SK-N-MC (cell line): ENCODE data around the gene RGSL1.

ENCODE experiments used
- EZH2 ChIP-seq: fragments of 200-600 bp; sonication (generic); IDR thresholded peaks from one replicate; pipeline ENCODE4 v1.6.1; 2017; ENCODE audit warnings: antibody characterized with exemption
- FOXP2 ChIP-seq: optimal IDR thresholded peaks from 2 replicates; pipeline ENCODE3; 2011; ENCODE audit warnings: mild to moderate bottlenecking, moderate library complexity; ENCODE audit not compliant: insufficient read depth; ENCODE audit errors: extremely low read length, control extremely low read depth
- POLR2AphosphoS5 ChIP-seq: IDR thresholded peaks from 2 replicates; pipeline ENCODE4 v1.6.1; 2012; ENCODE audit warnings: mild to moderate bottlenecking, low read depth, low read length, borderline replicate concordance

DNA sequence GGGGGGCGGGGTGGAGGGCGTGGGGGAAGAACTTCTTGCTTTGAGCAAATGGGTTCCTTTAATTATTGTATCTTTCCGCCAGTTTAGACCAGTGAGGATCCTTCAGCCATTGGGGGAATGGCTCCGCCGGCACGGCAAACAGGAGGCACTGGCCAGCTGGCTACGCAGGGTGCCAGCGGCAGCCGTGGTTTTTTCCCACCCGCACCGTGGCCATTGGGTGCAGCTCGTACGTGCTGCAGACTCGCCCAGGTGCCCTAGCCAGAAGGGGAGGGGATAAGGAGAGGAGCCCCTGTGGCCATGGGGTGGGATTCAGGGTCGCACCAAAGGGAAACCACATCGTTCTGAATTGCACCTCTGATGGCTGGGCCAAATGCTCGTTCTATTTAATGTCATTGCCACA lies 65.6 kb downstream of the RGSL1 start:
- TF ChIP-seq POLR2AphosphoS5, result no peak
- no peak for TF ChIP-seq EZH2
- TF ChIP-seq FOXP2, result no peak
